NCI-H2029 treated with DMSO at 0.1 percent for 48 hours (cell line): Measurements from ENCODE around the gene WDR27.
"Not testable (repeated sequence)": the region's sequence is repeated elsewhere in the genome, so short reads cannot be mapped to it uniquely, and the experiment has no call there.

Experiments used
- DNase-seq: peaks from one replicate; lab custom pipeline; 2025; lab: John Stamatoyannopoulos, UW

Gene WDR27

GRCh38 chr6:169441292-169441691 lies 260.5 kb downstream of the WDR27 start:
- no peak for DNase-seq

GRCh38 chr6:169439710-169440109 lies 262.1 kb downstream of the WDR27 start:
- DNase-seq: no peak

- DNase-seq: not testable (repeated sequence)
Observed at GRCh38 chr6:169434554-169434953, 267.3 kb downstream of the WDR27 start.

- no peak for DNase-seq
Observed at GRCh38 chr6:169429001-169429400, 272.8 kb downstream of the WDR27 start.

GRCh38 chr6:169428532-169428931 lies 273.3 kb downstream of the WDR27 start:
- no peak for DNase-seq

- DNase-seq: no peak
Observed at GRCh38 chr6:169427856-169428255, 274.0 kb downstream of the WDR27 start.

- no peak for DNase-seq
Observed at GRCh38 chr6:169426611-169427010, 275.2 kb downstream of the WDR27 start.

GRCh38 chr6:169425628-169426370 lies 276.0 kb downstream of the WDR27 start:
- no peak for DNase-seq

- peak; percentile 18 for DNase-seq
Observed at GRCh38 chr6:169424821-169425240, 277.0 kb downstream of the WDR27 start.

GRCh38 chr6:169424149-169424804 lies 277.6 kb downstream of the WDR27 start:
- DNase-seq: no peak

GRCh38 chr6:169421586-169422264 lies 280.1 kb downstream of the WDR27 start:
- no peak for DNase-seq

- no peak for DNase-seq
Observed at GRCh38 chr6:169420912-169421543, 280.8 kb downstream of the WDR27 start.

GRCh38 chr6:169417101-169417500 lies 284.7 kb downstream of the WDR27 start:
- no peak for DNase-seq

GRCh38 chr6:169416249-169416648 lies 285.6 kb downstream of the WDR27 start:
- DNase-seq: no peak

- DNase-seq: no peak
Observed at GRCh38 chr6:169415179-169415578, 286.6 kb downstream of the WDR27 start.

GRCh38 chr6:169411722-169412121 lies 290.1 kb downstream of the WDR27 start:
- no peak for DNase-seq

GRCh38 chr6:169411296-169411695 lies 290.5 kb downstream of the WDR27 start:
- DNase-seq: no peak

GRCh38 chr6:169409742-169410312 lies 292.0 kb downstream of the WDR27 start:
- no peak for DNase-seq

- no peak for DNase-seq
Observed at GRCh38 chr6:169407325-169407724, 294.5 kb downstream of the WDR27 start.
